Activated CD8-positive, alpha-beta memory T cell treated with anti-CD3 and anti-CD28 coated beads, Interleukin-2, amount 50 U/mL, for 24 hours (primary cell): Measurements from ENCODE around the gene SPRN.
"Not testable (repeated sequence)": the region's sequence is repeated elsewhere in the genome, so short reads cannot be mapped to it uniquely, and the experiment has no call there.

Source experiments
- DNase-seq: peaks from one replicate; pipeline ENCODE4 v3.0.0-alpha.2; 2020; ENCODE audit errors: extremely low read depth

The SPRN gene

DNA sequence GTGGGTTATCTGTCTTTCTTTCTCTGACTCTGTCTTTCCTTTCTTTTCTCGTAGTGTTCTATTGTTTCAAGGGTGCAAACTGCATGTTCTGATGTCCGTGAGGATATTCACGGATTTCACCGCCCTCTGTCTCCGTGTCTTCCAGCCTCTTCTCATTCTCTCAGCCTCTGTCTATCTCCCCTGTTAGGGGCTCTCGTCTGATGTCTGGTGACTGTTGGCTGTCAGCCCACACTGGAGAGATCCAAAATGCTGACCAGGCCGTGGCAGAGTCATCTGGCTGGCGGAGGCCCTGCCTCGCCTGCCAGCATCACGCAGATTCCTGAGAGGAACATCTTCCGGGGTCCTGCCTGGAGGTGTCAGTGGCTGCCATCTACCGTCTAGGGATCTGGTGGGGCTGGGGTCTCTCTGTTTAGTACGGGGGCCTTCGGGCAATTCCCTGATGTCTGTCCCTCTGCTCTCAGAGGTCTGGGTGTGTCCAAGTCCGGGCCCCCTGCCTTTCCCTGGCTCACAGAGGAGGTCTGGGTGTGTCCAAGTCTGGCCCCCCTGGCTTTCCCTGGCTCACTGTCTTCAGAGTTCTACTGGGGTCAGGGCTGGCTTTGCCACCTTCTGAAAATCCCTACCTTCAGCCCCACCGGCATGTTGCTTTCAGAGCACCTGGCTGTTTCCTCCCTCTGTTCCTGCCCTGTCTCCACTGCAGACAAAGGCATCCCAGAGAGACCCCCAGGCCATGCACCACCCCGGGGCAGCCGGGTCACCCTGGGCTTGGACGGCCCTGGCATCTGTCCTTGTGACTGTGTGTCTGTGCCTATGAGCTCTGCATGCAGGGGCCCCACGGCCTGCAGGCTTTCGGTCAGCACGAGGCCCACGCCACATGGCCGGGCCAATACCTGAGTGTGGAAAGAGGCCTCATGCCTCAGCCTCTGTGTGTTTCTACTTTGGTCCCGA lies 15.4 kb upstream of the SPRN start:
- no peak for DNase-seq

GRCh38 chr10:133438711-133439273 lies 14.4 kb upstream of the SPRN start:
- no peak for DNase-seq

GRCh38 chr10:133432789-133433188 lies 8.4 kb upstream of the SPRN start:
- not testable (repeated sequence) for DNase-seq

GRCh38 chr10:133431888-133432613 lies 7.6 kb upstream of the SPRN start:
- DNase-seq: not testable (repeated sequence)

DNA sequence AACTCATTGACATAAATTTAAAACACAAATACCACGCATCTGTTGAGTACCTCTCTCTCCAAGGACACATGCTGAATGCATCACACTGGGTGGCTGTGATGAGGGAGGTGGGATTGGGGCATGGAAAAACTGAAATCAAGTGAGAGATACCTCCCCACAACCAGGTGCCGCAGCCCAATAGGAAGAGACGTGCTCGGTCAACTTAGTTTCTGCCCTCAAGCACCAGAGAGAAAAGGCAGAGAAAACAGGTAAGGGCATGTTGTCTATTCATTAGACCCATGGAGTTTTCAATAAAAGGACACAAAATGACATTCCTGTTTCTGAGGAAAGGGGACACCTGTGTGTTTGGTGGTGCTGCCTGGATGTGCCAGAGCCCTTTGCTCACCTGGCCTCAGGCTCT lies 5.1 kb upstream of the SPRN start:
- DNase-seq: not testable (repeated sequence)

GRCh38 chr10:133424102-133424501 lies 323 bp downstream of the SPRN start:
- not testable (repeated sequence) for DNase-seq

DNA sequence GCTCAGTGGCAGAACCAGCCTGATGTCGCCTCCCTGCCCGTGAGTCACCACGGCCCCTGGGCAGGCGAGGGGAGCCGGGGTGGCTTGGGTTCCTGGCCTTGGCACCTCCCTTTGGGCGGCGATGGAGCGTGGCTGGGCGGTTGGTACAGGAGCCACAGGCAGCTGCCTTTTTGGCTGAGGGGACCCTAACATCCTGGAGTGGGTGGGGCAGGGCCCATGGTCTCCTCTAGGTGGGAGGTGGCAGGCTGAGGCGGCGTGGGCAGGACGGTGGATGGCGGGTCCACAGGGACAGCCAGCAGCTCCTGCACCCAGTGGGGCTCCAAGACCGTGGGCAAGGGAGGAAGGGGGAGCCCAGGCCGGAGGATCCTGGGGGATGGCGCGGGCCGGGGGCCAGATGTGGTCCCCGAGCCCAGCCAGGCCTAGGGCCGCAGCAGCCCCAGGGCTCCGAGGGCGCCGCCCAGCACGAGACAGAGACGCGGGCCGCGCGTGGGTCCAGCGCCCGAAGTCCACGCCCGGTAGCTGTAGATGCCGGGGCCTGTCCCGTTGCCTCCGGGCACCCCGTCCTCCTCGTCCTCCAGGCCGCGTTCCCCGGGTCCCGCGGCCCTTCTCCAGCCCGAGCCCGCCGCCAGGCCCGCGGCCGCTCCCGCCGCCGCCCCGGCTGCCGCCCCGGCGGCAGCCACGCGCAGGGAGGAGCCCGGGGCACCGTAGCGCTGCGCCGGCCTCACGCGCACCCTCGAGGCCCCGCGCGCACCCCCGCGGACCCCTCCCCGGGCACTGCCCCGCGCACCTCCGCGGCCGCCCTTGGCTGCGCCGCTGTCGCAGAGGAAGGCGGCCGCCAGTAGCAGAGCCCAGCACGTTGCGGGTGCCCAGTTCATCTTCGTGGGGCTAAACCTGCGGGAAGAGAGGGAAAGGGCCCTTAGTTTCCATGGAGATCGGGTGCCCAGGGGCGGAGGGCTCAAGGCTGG lies 1.3 kb downstream of the SPRN start:
- no peak for DNase-seq

DNA sequence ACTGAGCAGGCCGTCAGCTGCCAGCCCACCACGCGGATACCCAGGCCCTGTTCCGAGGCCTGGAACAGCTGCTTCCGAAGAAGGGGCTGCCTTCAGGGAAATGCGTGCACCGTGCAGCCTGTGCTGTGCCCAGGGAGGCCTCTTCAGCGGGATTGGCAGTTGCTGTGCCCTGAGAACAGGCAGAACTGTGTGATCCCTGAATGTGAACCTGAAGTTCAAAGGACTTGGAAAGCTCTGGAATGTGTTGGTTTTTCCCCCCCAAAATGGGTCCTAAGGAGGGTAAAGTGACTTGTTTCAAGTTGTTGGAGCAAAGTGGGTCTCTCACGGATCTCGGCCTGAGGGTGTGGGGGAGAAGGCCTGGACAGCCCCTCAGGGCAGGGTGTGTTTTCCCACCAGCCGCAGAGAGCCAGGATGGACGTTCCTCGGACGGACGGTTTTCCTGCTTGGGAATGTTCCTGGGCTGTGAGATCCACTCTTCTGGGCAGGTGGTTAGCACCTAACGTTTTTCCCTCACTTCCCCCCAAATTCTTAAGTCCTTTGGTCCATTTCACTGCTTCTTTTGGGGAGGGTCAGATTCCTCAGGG lies 2.1 kb downstream of the SPRN start:
- DNase-seq: no peak

DNA sequence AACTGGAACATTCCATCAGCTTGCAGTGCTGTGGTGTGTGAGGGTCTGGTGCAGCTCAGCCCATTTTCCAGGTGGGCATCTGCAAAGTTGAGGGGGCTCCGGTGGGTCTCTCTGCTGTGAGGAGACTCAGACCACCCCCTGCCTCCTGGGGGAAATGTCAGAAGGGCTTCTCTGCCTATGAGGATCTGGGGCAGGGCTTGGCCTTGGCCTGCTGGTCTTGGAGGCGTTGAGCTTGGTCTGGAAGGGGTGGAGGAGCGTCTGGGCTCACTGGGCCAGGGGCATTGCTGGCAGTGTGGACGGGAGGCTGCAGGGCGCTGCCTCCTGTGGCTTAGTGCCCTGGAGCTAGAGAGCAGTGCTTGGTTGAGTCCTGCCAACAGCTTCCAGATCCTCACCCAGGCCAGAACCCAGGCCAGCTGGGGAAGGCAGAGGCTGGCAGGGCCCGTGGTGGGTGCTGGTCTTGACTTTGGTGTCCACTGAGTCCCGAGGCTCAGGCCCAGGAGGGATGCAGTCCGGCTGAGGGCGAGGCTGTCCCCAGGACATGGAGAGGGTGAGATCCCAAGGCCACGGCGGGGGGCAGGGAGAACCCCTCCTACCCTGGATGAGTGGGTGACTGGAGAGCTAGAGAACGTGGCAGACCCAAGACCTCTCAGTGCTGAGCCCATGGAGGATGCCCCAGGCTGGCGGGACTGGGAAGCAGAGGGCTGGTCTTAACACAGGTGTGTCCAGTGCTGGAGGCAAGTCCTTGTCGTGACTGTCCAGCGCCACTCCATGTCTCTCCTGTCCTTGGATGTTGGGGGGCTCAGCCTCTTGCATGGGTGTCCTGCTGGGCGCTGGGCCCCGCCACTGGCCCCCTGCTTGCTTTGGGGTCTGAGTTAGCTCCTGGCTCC lies 2.8 kb downstream of the SPRN start:
- no peak for DNase-seq

DNA sequence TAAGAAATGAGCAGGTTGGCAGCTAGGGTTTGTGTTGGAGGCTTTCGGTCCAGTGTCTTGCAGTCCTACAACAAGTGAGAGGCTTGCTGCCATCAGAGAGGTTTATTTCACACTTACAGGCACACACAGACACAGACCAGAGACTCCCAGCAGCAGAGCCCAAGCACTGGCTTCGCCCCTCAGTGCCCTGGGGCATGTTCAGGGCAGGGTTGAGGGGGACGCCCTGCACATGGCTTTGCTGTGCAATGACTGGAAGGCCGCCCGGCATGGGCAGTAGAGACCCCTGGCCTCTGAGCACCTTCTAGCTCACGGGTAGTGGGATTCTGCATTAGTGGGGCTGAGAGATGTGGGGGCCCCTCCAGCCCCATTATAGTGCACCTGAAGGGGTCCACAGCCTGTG lies 3.8 kb downstream of the SPRN start:
- no peak for DNase-seq

- DNase-seq: no peak
Observed at GRCh38 chr10:133420028-133420427, 4.4 kb downstream of the SPRN start.

GRCh38 chr10:133419211-133419950 lies 5.0 kb downstream of the SPRN start:
- no peak for DNase-seq

- no peak for DNase-seq
Observed at GRCh38 chr10:133418289-133418993, 6.0 kb downstream of the SPRN start.

DNA sequence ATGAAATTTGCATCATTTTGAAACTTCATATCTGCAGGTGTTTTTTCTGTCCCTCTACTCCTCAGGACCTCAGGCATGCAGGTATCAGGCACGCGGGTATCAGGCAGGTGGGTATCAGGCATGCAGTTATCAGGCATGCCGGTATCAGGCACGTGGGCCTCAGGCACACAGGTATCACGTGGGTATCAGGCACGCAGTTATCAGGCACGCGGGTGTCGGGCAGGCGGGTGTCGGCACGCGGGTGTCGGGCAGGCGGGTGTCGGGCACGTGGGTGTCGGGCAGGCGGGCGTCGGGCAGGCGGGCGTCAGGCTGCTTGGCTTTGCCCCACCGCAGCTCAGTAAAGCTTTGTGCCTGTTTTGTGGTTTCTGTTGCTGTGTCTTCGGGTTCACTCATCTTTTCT lies 8.7 kb downstream of the SPRN start:
- no peak for DNase-seq

GRCh38 chr10:133414401-133414800 lies 10.0 kb downstream of the SPRN start:
- not testable (repeated sequence) for DNase-seq

GRCh38 chr10:133412381-133412711 lies 12.1 kb downstream of the SPRN start:
- DNase-seq: no peak

DNA sequence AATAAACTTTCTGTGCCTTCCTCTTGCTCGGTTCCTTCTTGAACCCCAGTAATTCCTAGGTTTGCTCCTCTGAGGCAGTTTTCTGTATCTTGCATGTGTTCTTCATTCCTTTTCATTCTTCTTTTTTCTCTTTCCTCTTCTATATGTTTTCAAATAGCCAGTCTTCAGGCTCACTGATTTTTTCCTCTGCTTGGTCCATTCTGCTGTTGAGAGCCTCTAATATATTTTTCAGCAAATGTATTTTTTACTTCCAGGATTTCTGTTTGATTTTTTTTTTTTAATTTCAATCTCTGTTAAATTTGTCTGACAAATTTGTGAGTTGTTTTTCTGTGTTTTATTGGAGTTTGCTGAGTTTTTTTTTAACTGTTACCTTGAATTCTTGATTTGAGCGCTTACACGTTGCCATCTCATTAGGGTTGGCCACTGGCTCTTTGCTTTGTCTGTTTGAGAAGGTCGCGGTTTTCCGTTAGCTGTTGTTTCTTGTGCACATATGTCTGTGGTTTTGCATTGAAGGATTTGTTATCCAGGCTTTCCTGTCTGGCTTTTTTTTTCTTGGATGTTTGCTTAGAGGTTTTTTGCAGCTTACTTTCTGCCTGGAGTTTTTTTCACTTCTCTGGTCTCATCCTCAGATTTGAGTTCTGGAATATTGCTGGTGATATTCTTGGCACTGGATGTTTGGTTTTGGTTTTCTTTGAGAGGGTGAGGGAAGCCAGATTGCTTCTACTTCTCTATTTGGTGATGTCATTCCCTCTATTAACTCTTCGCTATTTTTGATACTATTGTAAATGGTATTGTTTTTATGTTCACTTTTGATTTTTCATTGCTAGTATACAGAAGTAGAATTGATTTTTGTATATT lies 12.7 kb downstream of the SPRN start:
- no peak for DNase-seq
